Measurements from ENCODE around the gene GNAO1. TPM values are rescaled to one million over a fixed set of nuclear protein-coding genes. Genes with fewer than 3 reads are reported as not detected.

Gene GNAO1
- total RNA-seq, 1 donor = under 0.01 TPM

- H3K4me3 ChIP-seq (ENCODE audit: low read depth, low read length) = no peak overlapping the region
- no peak for DNase-seq (ENCODE audit: low read depth)
- TF ChIP-seq, protein P1, sequence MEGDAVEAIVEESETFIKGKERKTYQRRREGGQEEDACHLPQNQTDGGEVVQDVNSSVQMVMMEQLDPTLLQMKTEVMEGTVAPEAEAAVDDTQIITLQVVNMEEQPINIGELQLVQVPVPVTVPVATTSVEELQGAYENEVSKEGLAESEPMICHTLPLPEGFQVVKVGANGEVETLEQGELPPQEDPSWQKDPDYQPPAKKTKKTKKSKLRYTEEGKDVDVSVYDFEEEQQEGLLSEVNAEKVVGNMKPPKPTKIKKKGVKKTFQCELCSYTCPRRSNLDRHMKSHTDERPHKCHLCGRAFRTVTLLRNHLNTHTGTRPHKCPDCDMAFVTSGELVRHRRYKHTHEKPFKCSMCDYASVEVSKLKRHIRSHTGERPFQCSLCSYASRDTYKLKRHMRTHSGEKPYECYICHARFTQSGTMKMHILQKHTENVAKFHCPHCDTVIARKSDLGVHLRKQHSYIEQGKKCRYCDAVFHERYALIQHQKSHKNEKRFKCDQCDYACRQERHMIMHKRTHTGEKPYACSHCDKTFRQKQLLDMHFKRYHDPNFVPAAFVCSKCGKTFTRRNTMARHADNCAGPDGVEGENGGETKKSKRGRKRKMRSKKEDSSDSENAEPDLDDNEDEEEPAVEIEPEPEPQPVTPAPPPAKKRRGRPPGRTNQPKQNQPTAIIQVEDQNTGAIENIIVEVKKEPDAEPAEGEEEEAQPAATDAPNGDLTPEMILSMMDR (IDR thresholded peaks at IDR 0.05; ENCODE audit: insufficient read depth, low read depth, low read length) = no peak
Measured at GRCh38 chr16:56266641-56267607, 75.6 kb downstream of the GNAO1 start.

DNA sequence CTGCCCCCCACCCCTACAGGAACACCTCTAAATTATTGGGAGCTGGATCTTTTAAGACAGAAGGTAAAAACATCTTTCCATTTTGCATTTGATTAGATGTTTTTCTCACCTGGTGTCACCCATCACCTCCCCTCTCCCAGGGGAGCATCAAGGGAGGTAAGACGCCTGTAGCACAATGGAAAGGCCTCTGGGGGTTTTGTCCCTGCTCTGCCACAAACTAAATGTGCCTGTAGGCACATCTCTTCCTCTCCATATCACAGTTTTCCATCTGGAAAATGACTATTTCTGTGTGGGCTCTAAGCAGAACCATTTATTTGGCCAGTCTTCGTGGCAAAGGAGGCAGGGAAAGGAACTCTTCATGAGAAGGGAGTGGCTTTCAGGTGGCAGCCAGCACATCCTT lies 76.6 kb downstream of the GNAO1 start:
- TF ChIP-seq, protein P1 (IDR thresholded peaks at IDR 0.05; ENCODE audit: insufficient read depth, low read depth, low read length) = no peak
- H3K4me3 ChIP-seq (ENCODE audit: low read depth, low read length) = no peak overlapping the region
- no peak for DNase-seq (ENCODE audit: low read depth)

GRCh38 chr16:56268799-56269198 lies 77.5 kb downstream of the GNAO1 start:
- H3K4me3 ChIP-seq (ENCODE audit: low read depth, low read length) = no peak overlapping the region
- TF ChIP-seq, protein P1 (IDR thresholded peaks at IDR 0.05; ENCODE audit: insufficient read depth, low read depth, low read length) = no peak
- no peak for DNase-seq (ENCODE audit: low read depth)

DNA sequence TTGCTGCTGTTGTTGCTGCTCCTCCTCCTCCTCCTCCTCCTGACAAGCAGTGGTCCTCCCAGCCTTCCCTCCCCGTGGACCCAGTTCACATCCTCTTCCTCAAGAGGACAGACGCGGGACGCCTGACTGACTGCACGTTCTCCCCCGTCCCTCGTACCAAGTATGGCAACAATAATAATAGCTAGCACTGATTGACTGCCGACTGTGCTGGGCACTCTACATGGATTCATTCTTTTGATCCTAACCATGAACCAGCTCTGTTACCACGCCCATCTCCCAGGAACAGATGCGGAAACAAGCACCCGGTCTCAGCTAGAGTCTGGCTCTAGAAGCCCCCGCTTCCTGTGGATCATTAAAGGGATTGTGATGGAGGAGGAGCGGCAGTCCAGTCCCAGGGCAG lies 78.0 kb downstream of the GNAO1 start:
- TF ChIP-seq, protein P1 (IDR thresholded peaks at IDR 0.05; ENCODE audit: insufficient read depth, low read depth, low read length) = no peak
- no peak overlapping the region for H3K4me3 ChIP-seq (ENCODE audit: low read depth, low read length)
- no peak for DNase-seq (ENCODE audit: low read depth)

GRCh38 chr16:56269811-56270684 lies 78.8 kb downstream of the GNAO1 start:
- peak; percentile 51 for DNase-seq (ENCODE audit: low read depth)
- TF ChIP-seq, protein P1 (IDR thresholded peaks at IDR 0.05; ENCODE audit: insufficient read depth, low read depth, low read length) = peak; percentile 39

DNA sequence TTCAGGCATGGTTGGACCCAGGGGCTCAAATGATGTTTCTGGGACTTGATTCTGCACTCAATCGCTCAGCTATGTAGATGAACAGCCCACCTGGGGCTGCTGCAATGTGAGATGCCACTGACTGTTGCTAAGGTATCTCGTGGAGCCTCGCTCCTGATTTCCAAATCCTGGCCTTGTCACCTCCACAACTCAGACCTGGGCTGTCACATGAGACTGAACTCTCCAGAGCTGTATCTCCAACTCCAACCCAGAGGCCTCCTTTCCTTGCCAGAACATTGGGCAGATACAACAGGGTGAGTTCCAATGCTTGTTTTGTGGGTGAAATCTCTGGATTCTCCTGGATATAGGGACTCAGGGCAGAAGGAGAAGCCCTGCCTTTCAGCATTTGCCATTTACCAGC lies 79.5 kb downstream of the GNAO1 start:
- TF ChIP-seq, protein P1 (IDR thresholded peaks at IDR 0.05; ENCODE audit: insufficient read depth, low read depth, low read length) = no peak
- DNase-seq (ENCODE audit: low read depth) = no peak
- no peak overlapping the region for H3K4me3 ChIP-seq (ENCODE audit: low read depth, low read length)

More at GRCh38 chr16:56269811-56270684, 78.8 kb downstream of the GNAO1 start:
- H3K4me3 ChIP-seq (ENCODE audit: low read depth, low read length) = no peak overlapping the region

All from fibroblast of villous mesenchyme (primary cell).